Islet precursor cell (in vitro differentiated cells): ENCODE data around the gene DIAPH1.

ENCODE experiments used
- DNase-seq: peaks from one replicate; pipeline ENCODE4 v3.0.0-alpha.2; 2018

DIAPH1 gene

DNA sequence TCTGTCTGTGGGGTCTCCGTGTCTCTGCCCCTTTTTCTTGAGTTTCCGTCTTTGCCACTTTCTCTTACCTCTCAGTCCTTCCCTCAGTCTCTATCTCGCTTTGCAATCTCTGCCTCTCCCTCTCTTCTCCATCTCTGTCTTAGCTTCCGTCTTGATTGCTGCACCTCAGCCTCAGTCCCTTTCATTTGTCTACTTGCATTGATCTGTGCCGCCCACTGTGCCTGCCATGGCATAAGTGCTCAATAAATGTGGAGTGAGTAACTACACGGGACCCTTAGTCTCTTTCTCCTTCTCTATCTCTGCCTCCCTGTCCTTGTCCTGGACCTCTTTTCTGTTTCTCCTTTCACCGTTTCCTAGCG lies 123.4 kb downstream of the DIAPH1 start:
- peak; percentile 76 for DNase-seq

DNA sequence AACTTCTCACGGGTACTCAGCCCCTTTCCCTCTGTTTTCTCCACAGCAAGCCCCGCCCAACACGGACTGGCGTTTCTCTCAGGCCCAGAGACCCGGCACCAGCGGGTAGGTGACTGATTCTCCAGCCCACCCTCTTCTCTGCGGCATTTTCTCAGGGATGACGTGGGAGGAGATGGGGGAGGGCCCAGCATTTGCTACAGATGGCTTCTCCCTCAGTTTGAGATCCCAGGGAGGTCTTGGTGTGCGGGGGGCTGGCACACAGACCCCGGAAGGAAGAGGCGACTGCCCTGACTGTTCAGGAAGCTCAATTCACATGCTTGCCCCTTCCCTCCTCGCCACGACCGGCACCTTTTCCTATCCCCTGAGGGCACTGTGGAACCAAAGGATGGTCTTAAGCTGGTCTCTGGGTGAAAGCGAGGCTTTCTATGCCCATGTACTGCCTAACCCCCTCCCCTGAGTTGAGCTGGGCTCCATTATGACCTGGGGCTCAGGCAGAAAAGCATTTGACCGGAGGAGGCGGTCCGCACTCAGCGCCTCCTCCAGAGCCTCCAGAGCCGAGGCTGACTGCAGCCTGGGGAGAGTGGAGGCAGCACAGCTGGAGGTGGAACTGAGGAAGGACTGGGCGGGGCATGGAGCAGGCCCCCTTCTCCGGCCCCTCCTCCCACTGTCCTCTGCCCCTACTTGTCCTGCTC lies 123.9 kb downstream of the DIAPH1 start:
- DNase-seq = peak; percentile 92

DNA sequence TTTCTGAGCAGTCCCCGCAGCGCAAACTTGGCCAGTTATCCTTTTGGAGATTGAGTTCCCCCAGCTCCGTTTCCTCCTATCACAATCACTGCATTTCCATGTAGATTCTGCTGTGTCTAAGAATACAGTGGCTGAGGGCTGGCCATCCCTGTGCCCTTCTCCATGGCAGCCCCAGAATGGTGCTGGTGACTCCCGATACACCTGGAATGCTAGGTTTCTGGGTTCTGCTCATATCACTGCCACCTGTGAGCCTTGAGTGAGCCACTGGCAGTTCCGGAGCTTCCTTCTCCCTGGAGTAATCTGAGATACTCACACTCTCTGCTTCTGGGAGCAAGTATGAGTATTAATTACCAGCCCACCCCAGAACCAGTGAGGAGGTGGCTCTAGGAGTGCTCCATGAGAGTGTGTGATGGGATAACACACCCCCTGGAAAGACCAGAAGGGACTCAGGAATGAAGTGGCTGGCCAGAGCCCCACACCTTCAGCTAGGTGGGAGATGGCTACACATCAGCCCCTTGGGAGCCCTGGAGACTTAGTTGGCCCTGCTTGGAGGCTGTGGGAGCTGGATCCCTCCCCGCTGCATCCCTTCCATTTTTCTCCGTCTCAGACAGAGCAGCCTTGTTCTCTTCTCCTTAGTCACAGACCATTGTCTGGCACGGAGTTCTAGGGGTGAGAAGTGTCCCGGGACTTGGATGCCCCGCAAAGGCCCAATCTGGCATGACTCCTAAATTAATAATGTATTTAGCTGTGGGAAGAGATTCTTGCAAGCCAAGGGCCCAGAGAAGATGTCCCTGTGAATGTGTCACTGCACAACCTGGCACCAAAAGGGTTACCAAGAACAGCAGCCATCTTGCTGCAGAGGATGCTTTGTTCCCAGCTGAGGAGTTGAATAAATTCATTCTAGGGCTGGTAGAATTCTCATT lies 125.0 kb downstream of the DIAPH1 start:
- DNase-seq = no peak

GRCh38 chr5:141492168-141492885 lies 126.5 kb downstream of the DIAPH1 start:
- no peak for DNase-seq

- DNase-seq = no peak
These were observed 127.3 kb downstream of the DIAPH1 start for GRCh38 chr5:141491323-141492167.

DNA sequence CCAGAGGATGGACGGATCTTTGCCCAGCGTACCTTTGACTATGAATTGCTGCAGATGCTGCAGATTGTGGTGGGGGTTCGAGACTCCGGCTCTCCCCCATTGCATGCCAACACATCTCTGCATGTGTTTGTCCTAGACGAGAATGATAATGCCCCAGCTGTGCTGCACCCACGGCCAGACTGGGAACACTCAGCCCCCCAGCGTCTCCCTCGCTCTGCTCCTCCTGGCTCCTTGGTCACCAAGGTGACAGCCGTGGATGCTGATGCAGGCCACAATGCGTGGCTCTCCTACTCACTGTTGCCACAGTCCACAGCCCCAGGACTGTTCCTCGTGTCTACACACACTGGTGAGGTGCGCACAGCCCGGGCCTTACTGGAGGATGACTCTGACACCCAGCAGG lies 128.0 kb downstream of the DIAPH1 start:
- no peak for DNase-seq

- no peak for DNase-seq
These were observed 128.5 kb downstream of the DIAPH1 start for GRCh38 chr5:141490271-141490670.

DNA sequence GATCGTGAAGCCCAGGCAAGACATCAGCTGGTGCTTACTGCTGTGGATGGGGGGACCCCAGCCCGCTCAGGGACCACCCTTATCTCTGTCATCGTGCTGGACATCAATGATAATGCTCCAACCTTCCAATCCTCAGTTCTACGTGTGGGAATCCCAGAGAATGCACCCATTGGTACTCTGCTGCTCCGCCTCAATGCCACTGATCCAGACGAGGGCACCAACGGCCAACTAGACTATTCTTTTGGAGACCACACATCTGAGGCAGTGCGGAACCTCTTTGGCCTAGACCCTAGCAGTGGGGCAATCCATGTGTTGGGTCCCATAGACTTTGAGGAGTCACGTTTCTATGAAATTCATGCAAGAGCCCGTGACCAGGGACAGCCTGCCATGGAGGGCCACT lies 129.0 kb downstream of the DIAPH1 start:
- no peak for DNase-seq

DNA sequence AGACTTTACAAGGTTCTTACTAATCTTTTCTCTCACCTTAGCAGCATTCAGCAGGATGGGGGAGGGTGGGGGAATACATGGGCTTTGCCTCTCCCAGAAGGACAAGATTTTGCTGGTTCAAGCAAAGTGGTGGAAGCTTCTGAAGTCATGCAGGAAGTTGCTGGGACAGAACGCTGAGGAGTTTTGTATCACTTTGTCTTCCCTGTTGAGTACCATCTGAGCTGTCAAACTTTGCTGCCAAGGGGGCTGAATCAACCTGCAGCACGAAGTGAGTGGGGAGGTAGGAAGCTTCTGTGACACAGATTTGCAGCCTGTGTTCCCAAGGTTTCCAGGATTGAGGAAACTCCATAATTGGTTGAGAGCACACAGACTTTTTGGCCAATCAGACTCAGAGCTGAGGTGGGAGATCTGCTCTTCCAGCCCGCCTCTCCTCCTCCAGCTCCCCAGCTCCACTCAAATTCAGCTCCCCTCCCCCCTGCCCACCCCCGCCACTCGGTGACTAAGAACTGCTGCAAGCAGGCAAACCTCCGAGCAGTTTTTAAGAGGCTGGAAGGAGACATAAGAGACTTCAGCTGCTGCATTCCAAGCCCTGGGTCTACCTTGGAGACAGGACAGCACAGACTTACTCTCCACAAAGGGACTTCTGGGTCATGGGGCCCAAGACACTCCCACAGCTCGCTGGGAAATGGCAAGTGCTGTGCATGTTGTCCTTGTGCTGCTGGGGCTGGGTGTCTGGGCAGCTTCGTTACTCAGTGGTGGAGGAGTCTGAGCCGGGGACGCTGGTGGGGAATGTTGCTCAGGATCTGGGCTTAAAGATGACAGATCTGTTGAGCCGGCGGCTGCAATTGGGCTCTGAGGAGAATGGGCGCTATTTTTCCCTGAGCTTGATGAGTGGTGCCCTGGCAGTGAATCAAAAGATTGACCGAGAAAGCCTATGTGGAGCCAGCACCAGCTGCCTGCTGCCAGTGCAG lies 129.9 kb downstream of the DIAPH1 start, which contains the start of gene PCDHGC5:
Gene PCDHGC5, plus strand, starts transcription at position 491 of the 971 bp plus-strand sequence. Its CDS starts 160 bp downstream, at position 651.
- DNase-seq = peak; percentile 88

DNA sequence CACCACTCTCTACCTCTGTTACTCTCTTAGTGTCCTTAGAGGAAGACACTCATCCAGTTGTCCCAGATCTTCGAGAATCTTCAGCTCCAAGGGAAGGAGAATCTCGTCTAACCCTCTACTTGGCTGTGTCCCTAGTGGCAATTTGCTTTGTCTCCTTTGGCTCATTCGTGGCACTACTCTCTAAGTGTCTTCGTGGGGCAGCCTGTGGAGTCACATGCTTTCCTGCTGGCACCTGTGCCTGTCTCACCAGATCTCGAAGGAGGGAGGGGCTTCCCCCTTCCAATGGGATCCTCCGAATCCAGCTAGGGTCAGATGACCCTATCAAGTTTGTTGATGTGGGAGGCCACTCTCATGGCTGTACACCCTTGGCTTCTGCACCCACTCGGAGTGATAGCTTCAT lies 131.7 kb downstream of the DIAPH1 start:
- no peak for DNase-seq

- DNase-seq = no peak
These were observed 132.7 kb downstream of the DIAPH1 start for GRCh38 chr5:141486091-141486490.

DNA sequence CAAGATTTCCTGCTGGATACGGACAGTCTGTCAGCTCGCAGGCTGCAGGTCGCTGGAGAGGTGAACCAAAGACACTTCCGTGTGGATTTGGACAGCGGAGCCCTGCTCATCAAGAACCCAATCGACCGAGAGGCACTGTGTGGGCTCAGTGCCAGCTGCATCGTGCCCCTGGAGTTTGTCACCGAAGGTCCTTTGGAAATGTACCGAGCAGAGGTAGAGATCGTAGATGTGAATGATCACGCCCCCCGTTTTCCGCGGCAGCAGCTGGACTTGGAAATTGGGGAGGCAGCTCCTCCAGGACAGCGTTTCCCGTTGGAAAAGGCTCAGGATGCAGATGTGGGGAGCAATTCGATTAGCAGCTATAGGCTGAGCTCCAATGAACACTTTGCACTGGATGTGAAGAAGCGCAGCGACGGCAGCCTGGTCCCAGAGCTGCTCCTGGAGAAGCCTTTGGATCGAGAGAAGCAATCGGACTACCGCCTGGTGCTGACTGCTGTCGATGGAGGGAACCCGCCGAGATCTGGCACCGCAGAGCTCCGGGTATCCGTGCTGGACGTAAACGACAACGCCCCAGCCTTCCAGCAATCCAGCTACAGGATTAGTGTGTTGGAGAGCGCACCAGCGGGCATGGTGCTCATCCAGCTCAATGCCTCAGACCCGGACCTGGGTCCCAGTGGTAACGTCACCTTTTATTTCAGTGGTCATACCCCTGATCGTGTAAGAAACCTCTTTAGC lies 133.3 kb downstream of the DIAPH1 start:
- DNase-seq = no peak

- DNase-seq = peak; percentile 91
These were observed 134.0 kb downstream of the DIAPH1 start, which contains the start of gene PCDHGC4 for GRCh38 chr5:141484641-141485311. TSS of gene PCDHGC4 (plus strand) at chr5:141485030. CDS start at chr5:141485174, 144 bp downstream.

- DNase-seq = no peak
These were observed 134.5 kb downstream of the DIAPH1 start for GRCh38 chr5:141484310-141484640.

- DNase-seq = no peak
These were observed 134.9 kb downstream of the DIAPH1 start for GRCh38 chr5:141483902-141484301.

- DNase-seq = no peak
These were observed 139.0 kb downstream of the DIAPH1 start for GRCh38 chr5:141479776-141480175.

- DNase-seq = peak; percentile 63
These were observed 140.4 kb downstream of the DIAPH1 start for GRCh38 chr5:141478321-141478945.

DNA sequence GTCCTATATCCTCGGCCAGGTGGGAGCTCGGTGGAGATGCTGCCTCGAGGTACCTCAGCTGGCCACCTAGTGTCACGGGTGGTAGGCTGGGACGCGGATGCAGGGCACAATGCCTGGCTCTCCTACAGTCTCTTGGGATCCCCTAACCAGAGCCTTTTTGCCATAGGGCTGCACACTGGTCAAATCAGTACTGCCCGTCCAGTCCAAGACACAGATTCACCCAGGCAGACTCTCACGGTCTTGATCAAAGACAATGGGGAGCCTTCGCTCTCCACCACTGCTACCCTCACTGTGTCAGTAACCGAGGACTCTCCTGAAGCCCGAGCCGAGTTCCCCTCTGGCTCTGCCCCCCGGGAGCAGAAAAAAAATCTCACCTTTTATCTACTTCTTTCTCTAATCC lies 141.0 kb downstream of the DIAPH1 start:
- no peak for DNase-seq

- DNase-seq = no peak
These were observed 141.7 kb downstream of the DIAPH1 start for GRCh38 chr5:141477044-141477575.
